ENCODE data around the gene C1QTNF6. TPM values are rescaled to one million over a fixed set of nuclear protein-coding genes. Genes with fewer than 3 reads are reported as not detected.
"Not testable (repeated sequence)": the region's sequence is repeated elsewhere in the genome, so short reads cannot be mapped to it uniquely, and the experiment has no call there.

Gene C1QTNF6
- total RNA-seq, 1 donor from 2014 or later = 7.8 TPM

GRCh38 chr22:37182949-37183245 lies 5.2 kb downstream of the C1QTNF6 start:
- intact Hi-C loops (cut with DNase I) = no loop called here
- ATAC-seq (no peak), DNase-seq (ENCODE audit: low spot score) (no peak)

GRCh38 chr22:37182101-37182948 lies 5.7 kb downstream of the C1QTNF6 start:
- intact Hi-C loops (cut with DNase I) = no loop called here
- no peak for ATAC-seq
- DNase-seq (ENCODE audit: low spot score) = no peak

DNA sequence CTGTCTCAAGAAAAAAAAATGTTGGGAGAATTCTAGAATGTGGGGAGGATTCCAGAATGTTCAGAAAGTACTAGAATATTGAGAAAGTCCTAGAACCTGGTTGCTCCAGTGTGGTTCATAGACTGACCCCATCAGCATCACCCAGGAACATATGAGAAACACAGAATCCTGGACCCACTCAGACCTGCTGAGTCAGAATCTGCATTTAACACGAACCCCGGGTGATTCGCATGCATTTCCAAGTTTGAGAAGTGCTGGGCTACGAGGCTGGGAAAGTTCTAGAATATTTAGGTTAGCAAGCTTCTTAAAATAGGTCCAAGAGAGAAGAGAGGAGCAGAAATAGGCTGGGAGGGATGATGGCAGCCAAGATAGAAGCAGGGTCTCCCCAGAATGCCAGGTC lies 6.4 kb downstream of the C1QTNF6 start:
- no peak for DNase-seq (ENCODE audit: low spot score)
- intact Hi-C loops (cut with DNase I) = no loop called here
- no peak for ATAC-seq

GRCh38 chr22:37180531-37181231 lies 7.4 kb downstream of the C1QTNF6 start:
- ATAC-seq (no peak), DNase-seq (ENCODE audit: low spot score) (no peak)
- intact Hi-C loops (cut with DNase I) = no loop called here

DNA sequence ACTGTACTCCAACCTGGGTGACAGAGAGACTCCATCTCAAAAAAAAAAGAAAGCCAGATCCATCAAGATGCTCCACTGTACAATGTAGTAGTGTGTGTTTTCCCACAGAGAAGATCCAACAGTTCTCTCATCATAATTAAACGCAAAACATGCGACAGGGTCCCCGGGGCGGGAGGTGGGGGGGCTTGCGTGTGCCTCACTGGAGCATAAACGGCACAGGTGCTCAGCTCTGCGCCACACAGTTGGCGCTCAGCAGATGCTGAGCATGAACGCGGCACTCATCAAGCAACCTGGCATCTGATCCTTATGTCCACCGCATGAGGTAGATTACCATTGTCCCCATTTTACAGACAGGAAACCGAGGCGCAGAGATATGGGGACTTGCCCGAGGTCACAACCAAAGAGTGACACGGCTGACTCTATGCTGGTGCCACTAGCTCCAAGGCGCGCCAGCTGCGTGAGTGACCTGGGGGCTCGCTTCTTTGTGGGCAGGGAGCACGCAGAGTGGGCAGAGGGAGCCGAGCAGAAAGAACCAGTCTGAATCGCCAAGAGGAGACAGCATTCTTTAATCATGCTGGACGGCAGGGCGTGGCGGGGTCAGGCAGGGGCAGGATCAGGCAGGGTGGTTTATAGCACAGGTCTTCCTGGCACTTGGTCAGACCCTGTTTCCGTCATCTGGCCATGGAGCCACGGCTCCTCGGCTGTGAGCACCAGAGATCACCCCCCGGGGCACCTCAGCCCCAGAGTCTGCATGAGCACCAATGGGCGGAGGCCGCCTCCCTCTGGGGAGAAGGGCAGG lies 8.2 kb downstream of the C1QTNF6 start:
- DNase-seq (ENCODE audit: low spot score) (no peak), ATAC-seq (no peak)
- intact Hi-C loops (cut with DNase I) = no loop called here

- intact Hi-C loops (cut with DNase I) = no loop called here
- peak; percentile 47 for DNase-seq (ENCODE audit: low spot score)
- no peak for ATAC-seq
Measured at GRCh38 chr22:37179126-37179470, 8.9 kb downstream of the C1QTNF6 start.

GRCh38 chr22:37178350-37179125 lies 9.5 kb downstream of the C1QTNF6 start:
- ATAC-seq = peak; percentile 57
- intact Hi-C loops (cut with DNase I) = no loop called here
- DNase-seq (ENCODE audit: low spot score) = peak; percentile 61

- no peak for ATAC-seq
- peak; percentile 35 for DNase-seq (ENCODE audit: low spot score)
- intact Hi-C loops (cut with DNase I) = no loop called here
Measured at GRCh38 chr22:37177755-37178154, 10.3 kb downstream of the C1QTNF6 start.

DNA sequence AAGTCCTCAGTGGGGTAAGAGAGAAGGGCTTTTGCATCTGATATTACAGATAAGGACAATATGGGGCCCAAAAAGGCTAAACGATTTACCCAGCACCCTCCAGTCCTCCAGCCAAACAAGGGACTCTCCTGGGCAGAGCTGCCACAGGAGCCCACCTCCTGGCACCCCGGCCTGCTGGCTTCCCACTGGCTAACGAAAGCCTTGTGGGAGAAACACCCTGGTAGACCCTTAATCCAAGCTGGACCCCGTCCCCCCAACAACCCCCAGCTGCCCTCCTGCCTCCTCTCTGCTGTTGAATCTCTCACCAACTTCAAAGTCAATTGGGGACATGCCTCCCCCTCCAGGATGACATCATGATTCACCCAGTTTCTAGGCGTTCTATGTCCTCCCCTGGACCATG lies 10.8 kb downstream of the C1QTNF6 start:
- ATAC-seq = no peak
- intact Hi-C loops (cut with DNase I) = no loop called here
- DNase-seq (ENCODE audit: low spot score) = peak; percentile 42

GRCh38 chr22:37176464-37177061 lies 11.5 kb downstream of the C1QTNF6 start:
- ATAC-seq = peak; percentile 85
- DNase-seq (ENCODE audit: low spot score) = peak; percentile 85

DNA sequence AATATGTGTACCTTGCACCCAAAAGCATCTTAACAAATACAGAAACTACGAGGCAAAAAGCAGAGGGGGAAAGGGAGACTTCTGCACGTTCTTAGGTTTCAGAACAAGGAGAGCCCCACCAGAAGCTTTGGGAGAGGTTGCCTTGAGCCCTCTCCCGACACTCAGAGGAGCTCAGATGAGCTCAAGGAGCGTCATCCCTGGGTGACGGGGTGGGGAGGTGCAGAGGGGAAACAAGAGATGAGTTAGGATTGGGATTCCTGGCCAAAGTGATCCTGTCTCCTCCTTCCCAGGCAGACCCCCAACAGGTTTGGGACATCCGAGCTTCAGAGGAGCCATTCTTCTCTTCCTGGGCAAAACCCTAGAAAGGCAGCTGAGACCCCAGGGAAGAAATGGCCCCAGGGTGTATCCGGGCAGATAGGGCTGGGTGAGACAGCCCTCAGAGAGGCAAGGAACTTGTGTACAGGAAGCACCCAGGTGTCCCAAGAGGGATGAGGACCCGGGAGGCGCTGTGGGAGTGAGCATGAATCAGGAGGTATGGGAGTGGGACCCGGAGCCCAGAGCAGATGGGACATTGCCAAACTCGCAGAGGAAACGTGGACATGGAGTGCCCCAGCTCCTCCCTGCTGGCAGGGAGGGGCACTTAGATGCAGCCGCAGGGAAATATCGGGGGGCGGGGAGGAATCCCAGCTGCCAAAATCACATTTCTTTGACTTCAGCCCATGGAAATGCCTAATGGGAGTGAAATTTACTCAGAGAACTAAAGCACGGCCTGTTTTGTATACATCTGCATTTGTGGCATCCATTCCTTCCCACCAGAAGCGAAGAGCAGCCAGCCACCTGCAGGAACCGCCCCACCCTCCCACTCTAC lies 12.4 kb downstream of the C1QTNF6 start:
- no peak for ATAC-seq
- intact Hi-C loops (cut with DNase I) = no loop called here
- peak; percentile 55 for DNase-seq (ENCODE audit: low spot score)

More at GRCh38 chr22:37176464-37177061, 11.5 kb downstream of the C1QTNF6 start:
- intact Hi-C loops (cut with DNase I) = no loop called here

GRCh38 chr22:37174964-37175363 lies 13.1 kb downstream of the C1QTNF6 start:
- intact Hi-C loops (cut with DNase I) = no loop called here
- ATAC-seq = no peak
- DNase-seq (ENCODE audit: low spot score) = peak; percentile 18

- DNase-seq (ENCODE audit: low spot score) (peak; percentile 70), ATAC-seq (peak; percentile 70)
- intact Hi-C loops (cut with DNase I) = no loop called here
Measured at GRCh38 chr22:37173709-37174108, 14.3 kb downstream of the C1QTNF6 start.

GRCh38 chr22:37172266-37173245 lies 15.5 kb downstream of the C1QTNF6 start:
- DNase-seq (ENCODE audit: low spot score) = peak; percentile 54
- intact Hi-C loops (cut with DNase I) = no loop called here
- ATAC-seq = no peak

DNA sequence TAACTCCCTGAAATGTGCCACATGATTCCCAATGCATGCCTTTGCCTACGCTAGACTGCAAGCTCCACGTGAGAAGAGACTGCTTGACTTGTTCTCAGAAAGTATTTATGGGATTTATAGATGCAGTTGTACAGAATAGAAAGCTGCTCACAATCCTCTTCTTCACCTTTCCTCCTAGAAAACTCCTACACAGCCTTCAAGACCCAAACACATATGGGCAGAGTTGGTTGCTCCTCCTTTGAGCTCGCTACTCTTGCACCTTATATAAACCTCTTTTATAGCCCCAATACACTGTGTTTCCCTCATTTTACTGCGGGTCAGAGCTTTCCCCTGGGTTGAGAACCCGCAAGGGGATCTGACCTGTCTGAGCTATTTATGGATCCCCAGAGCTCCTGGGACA lies 16.4 kb downstream of the C1QTNF6 start:
- ATAC-seq (no peak), DNase-seq (ENCODE audit: low spot score) (peak; percentile 1)
- intact Hi-C loops (cut with DNase I) = no loop called here

GRCh38 chr22:37170689-37171405 lies 17.2 kb downstream of the C1QTNF6 start:
- ATAC-seq (peak; percentile 56), DNase-seq (ENCODE audit: low spot score) (peak; percentile 57)
- intact Hi-C loops (cut with DNase I) = not testable (repeated sequence)

Data from sciatic nerve (tissue), 2 donors.